ENCODE data around the gene TMPRSS15.

The TMPRSS15 gene

DNA sequence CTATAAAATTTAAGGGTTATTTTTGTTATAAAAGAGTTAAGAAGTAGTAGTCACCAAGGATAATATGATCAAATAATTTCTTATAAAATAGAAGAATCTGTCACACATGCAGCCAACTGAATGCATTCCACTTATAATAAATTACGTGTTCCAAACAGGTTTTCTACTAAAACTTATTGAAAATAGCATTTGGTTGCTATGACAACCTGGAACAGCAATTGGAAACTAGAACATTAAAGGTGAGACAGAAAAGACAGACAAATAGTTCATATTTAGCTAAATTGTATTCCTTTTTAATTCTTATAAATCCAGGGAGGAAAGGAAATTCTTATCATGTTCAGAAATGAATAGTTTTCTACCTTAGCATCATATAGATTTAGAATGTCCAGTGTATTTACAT is 168.0 kb downstream of the TMPRSS15 start:
- DNase-seq, result no peak

DNA sequence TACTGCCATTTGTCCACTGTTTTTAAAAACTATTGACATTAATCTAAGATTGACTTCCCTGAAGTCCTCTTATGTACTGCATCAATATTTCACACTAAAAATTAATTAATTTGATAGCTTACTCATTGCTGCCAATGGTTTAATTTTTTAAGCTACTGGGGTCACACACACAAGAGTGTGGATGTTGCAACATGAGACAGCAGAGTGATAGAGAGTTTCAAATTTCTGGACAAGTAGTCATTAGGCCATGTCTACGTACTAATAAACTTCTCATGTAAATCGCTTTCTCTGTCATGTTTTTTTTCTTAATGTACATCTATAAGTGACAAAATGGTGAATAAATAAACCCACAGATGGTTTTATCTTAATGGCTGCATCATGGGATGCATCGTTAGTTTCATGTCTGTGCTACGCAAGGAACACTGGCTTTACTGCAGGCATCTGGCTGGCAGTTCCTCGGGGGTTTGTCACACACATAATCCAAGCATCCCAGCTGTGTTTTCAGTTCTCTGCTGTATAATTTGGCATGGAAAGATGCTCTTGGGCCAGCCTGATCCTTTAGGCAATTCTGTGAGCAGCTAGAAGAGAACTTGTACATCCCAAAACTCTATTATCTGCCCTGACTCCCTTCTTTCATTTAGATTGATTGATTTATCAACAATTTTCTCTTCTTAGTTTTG is 175.4 kb downstream of the TMPRSS15 start:
- DNase-seq, result no peak

DNA sequence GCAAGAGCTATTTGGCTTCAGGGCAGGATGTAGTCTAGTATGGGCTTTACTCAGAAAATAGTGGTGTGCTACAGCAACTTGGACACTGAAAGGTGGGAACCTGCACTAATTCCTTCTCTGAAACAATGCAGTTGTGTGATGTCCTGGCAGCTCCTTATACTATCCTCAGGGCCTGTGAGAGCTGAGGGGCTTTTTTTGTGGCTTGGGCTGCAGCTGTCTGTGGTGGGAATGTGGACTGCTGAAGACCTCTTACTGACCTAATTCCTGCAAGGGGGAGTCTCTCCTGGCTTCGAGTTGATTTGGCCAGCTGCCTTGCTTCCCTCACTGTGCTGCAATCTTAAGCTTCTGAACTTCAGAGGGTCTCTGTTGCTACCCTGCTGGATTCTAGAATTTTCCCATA is 181.2 kb downstream of the TMPRSS15 start:
- no peak for DNase-seq

DNA sequence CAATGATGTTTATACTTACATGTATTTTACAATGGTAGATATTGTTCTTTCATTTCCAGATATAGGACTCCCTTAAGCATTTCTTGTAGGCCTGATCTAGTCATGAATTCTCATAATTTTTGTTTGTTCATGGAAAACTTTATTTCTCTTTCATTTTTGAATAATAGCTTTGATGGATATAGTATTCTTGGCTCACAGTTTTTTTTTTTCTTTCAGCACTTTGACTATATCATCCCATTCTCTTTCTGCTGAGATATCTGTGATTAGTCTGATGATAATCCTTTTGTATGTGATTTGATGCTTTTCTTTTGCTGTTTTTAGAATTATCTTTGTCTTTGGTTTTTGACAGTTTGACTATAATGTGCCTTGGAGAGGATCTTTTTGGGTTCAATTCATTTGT is 183.1 kb downstream of the TMPRSS15 start:
- DNase-seq, result no peak

Measured in inflammatory macrophage treated with lipopolysaccharide for 4 hours (primary cell).